NCI-H345 treated with DMSO at 0.1 percent for 48 hours (cell line): ENCODE data around the gene SCUBE1.
A peak's percentile ranks its signal among the peaks of the same experiment; 100 is the strongest.
"Not testable (repeated sequence)": the region's sequence is repeated elsewhere in the genome, so short reads cannot be mapped to it uniquely, and the experiment has no call there.

ENCODE experiments used
- DNase-seq: peaks from one replicate; lab custom pipeline; 2025; ENCODE audit not compliant: unreplicated experiment; lab: John Stamatoyannopoulos, UW

The SCUBE1 gene

GRCh38 chr22:43281394-43281793 lies 61.8 kb downstream of the SCUBE1 start:
- DNase-seq = no peak

GRCh38 chr22:43280523-43280886 lies 62.7 kb downstream of the SCUBE1 start:
- not testable (repeated sequence) for DNase-seq

- no peak for DNase-seq
These were observed 63.2 kb downstream of the SCUBE1 start for GRCh38 chr22:43279867-43280522.

GRCh38 chr22:43277987-43278601 lies 65.1 kb downstream of the SCUBE1 start:
- DNase-seq = no peak

GRCh38 chr22:43277091-43277490 lies 66.1 kb downstream of the SCUBE1 start:
- DNase-seq = no peak

- DNase-seq = no peak
These were observed 66.9 kb downstream of the SCUBE1 start for GRCh38 chr22:43276321-43276720.

- DNase-seq = no peak
These were observed 67.4 kb downstream of the SCUBE1 start for GRCh38 chr22:43275545-43276317.

- no peak for DNase-seq
These were observed 68.5 kb downstream of the SCUBE1 start for GRCh38 chr22:43274595-43275240.

- peak; percentile 11 for DNase-seq
These were observed 69.2 kb downstream of the SCUBE1 start for GRCh38 chr22:43273902-43274484.

GRCh38 chr22:43272869-43273318 lies 70.3 kb downstream of the SCUBE1 start:
- no peak for DNase-seq

- DNase-seq = no peak
These were observed 70.9 kb downstream of the SCUBE1 start for GRCh38 chr22:43272301-43272700.

GRCh38 chr22:43270949-43271348 lies 72.2 kb downstream of the SCUBE1 start:
- no peak for DNase-seq

GRCh38 chr22:43270314-43270908 lies 72.8 kb downstream of the SCUBE1 start:
- no peak for DNase-seq

- no peak for DNase-seq
These were observed 73.5 kb downstream of the SCUBE1 start for GRCh38 chr22:43269646-43270045.

GRCh38 chr22:43269246-43269645 lies 73.9 kb downstream of the SCUBE1 start:
- no peak for DNase-seq

GRCh38 chr22:43267981-43268660 lies 75.1 kb downstream of the SCUBE1 start:
- DNase-seq = no peak

- no peak for DNase-seq
These were observed 75.7 kb downstream of the SCUBE1 start for GRCh38 chr22:43267332-43267980.

GRCh38 chr22:43266076-43266475 lies 77.1 kb downstream of the SCUBE1 start:
- no peak for DNase-seq

- peak; percentile 29 for DNase-seq
These were observed 79.3 kb downstream of the SCUBE1 start for GRCh38 chr22:43263645-43264514.
